HG03060 (cell line): ENCODE measurements around the gene HS3ST3B1.

ENCODE experiments used
- ATAC-seq: cut with Tn5 transposase; IDR thresholded peaks from one replicate; pipeline ENCODE4 v1.9.1; 2021; ENCODE audit warnings: low read depth, moderate number of reproducible peaks; ENCODE audit not compliant: unreplicated experiment

Gene HS3ST3B1

GRCh38 chr17:14398766-14399165, 97.9 kb downstream of the HS3ST3B1 start:
- no peak for ATAC-seq
